Daoy (cell line): Measurements from ENCODE around the gene CSK. TPM values are rescaled to one million over a fixed set of nuclear protein-coding genes. Genes with fewer than 3 reads are reported as not detected.
"Not testable (repeated sequence)": the region's sequence is repeated elsewhere in the genome, so short reads cannot be mapped to it uniquely, and the experiment has no call there.

Source experiments
- DNase-seq: peaks from one replicate; pipeline ENCODE4 v3.0.0-alpha.2; 2015; ENCODE audit warnings: low read depth
- total RNA-seq: library from RNA; depleted of rRNA; stranded (reverse); fragments of >200 nt; shearing (Covaris generic); gene quantifications from 2 replicates; pipeline ENCODE4 v1.2.3, GENCODE V29; 2014; rRNA removed

Gene CSK
- total RNA-seq, result 26.9 and 31.4 TPM in 2 replicates

DNA sequence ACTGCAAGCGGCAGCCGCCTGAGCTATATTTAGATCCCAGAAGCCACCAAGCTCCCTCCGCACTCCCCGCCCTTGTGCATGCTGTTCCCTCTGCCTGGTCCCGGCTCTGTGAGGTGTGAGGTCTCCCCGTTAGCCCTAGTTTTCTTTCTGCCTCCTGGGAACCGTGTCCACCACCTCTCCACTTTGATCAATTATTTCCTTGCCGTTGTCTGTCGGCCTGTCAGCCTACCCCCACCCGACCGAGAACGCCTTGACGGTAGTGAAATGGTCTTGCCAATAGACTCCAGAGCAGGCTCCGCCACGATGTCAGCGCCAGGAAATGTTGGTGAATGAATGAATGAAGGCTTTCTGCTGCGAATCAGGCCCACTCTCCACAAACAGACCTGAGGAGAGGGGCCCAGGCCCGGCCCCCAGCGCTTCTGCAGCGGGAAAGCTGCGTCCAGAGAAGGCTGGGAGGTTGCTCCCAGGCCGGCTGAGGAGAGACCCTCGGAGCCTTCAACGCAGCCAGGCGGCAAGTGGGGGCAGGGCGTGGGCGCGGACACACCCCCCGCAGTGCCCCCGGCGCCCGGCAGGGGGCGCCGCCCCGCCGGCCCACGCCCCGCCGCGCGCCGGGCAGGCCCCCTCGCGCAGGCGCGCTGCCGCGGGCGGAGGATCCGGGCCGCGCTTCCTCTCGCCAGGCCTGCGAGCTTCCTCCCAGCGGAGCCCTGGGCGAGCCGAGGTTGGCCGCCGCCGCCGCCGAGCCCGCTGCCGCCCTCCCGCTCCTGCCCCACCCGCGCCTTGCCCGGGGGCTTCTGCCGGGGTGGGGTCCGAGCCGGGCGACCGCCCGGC, at the start of gene CSK:
Gene CSK (plus strand): TSS at position 650 of the 828 bp plus-strand sequence. CDS start 16,218 bp downstream, outside the sequence.
- peak; percentile 85 for DNase-seq

GRCh38 chr15:74732846-74733245, 49.0 kb upstream of the CSK start:
- DNase-seq, result no peak

- no peak for DNase-seq
Measured at GRCh38 chr15:74733269-74733668, 48.6 kb upstream of the CSK start.

- DNase-seq, result no peak
Measured at GRCh38 chr15:74735305-74735704, 46.6 kb upstream of the CSK start.

- not testable (repeated sequence) for DNase-seq
Measured at GRCh38 chr15:74738239-74738638, 43.6 kb upstream of the CSK start.

GRCh38 chr15:74742422-74742821, 39.5 kb upstream of the CSK start:
- DNase-seq, result no peak

GRCh38 chr15:74746389-74746788, 35.5 kb upstream of the CSK start:
- no peak for DNase-seq

DNA sequence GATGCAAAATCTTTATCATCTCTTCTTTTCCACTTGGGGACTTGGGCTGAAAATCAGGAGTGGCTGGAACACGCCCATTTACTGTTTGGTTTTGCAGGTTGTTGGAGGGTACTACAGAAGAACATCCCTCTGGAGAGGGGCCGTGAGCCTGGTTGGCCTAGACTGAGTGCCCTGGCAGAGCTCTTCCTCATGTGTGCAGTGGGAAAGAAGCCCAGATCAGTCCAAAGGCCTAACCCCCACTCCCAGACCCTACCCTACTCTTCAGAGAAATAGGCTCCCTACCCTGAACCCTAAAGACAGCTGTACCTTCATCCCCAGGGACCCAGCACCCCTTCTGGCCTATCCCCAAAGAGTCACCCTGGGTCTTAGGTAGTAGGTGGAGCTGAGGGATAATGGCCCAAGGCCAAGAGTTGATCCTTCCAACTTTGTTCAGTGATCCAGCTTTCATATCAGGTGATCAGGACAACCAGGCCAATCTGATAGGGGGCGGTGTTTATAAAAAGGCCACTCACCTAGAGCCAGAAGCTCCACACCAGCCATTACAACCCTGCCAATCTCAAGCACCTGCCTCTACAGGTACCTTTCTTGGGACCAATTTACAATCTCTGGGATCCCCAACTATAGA, 33.4 kb upstream of the CSK start, which contains the start of gene CYP1A2:
Gene CYP1A2 (plus strand): TSS at position 524 of the 625 bp plus-strand sequence. CDS start 894 bp downstream, outside the sequence.
- no peak for DNase-seq

- no peak for DNase-seq
Measured at GRCh38 chr15:74749832-74750231, 32.0 kb upstream of the CSK start.

- DNase-seq, result no peak
Measured at GRCh38 chr15:74750751-74751150, 31.1 kb upstream of the CSK start.

DNA sequence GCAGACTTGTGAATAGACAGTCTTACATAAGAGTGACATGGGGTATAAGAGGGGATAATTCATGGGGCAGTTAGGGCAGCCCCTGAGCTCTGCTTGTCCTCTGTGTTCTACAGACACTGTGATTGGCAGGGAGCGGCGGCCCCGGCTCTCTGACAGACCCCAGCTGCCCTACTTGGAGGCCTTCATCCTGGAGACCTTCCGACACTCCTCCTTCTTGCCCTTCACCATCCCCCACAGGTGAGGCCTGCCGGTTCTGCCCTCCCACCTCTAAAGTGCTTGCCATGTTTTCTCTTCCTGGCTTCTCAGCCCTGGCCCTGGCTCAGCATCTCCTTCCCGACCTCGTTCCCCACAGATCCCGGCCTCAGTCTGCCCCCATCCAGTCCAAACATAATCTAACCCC, 29.9 kb upstream of the CSK start:
- no peak for DNase-seq

DNA sequence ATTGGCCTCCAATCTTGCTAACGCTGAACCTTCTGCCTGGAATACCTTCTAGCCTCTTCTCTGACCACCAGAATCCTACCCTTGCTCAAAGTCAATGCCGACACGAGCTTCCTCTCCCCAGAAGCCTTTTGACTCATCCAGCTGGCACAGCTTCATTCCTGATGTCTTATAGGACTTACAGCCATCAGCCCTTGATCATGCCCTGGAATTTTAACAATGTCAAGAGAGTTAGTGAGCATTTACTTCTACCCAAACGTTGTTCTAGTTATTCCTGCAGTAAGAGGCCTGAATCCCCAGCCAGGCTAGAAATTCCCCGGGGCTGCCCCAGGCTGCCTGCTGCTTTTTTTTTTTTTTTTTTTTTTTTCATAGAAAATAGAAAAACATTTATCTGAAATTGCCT, 29.3 kb upstream of the CSK start:
- DNase-seq, result peak; percentile 49

DNA sequence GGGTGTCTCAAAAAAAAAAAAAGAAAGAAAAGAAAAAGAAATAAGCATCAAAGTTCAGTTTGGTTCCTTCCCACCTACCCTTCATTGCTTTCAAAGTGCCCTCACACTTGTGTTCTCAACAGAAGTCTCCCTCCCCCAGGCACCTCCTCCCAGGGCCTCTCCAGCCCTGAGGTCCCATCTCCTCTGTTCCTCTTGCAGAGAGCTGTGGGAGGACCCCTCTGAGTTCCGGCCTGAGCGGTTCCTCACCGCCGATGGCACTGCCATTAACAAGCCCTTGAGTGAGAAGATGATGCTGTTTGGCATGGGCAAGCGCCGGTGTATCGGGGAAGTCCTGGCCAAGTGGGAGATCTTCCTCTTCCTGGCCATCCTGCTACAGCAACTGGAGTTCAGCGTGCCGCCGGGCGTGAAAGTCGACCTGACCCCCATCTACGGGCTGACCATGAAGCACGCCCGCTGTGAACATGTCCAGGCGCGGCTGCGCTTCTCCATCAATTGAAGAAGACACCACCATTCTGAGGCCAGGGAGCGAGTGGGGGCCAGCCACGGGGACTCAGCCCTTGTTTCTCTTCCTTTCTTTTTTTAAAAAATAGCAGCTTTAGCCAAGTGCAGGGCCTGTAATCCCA, 27.2 kb upstream of the CSK start:
- DNase-seq, result no peak

- no peak for DNase-seq
Measured at GRCh38 chr15:74758736-74759135, 23.1 kb upstream of the CSK start.

DNA sequence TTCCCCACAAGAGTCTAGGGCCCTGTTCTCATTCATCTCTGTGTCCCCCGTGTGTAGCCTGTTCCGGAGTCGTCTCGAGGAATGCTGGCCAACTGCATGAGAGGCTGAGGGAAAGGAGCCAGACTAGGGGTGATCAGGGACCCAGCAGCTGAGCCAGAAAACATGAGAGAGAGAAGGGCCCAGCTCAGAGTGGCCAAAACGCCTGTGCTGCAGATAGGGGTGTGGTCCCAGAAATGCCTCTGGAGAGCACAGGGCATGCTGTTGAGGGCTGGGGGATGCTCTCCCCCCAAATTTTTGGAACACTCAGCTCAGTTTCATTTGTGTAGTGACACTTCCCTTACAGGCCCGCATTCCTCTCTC, 19.1 kb upstream of the CSK start:
- DNase-seq, result no peak

DNA sequence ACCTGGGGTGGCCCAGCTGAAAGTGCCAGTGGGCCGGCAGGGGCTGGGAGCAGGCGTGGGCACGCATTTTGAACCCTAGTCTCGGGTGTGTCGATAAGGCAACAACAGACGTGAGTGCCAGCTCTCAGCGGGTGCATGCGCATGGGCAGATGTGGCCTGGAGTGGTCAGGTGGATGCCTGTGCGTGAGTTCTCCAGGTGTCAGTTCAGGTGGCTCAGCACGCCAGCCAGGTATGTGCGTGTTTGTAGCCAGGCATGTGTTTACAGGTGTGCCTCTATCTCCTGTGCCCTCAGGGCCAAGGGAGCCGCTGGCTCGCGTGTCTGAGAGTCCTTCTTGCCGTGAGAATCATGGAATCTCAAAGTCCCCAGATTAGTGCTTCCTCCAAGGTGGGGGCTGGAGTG, 18.5 kb upstream of the CSK start:
- no peak for DNase-seq

DNA sequence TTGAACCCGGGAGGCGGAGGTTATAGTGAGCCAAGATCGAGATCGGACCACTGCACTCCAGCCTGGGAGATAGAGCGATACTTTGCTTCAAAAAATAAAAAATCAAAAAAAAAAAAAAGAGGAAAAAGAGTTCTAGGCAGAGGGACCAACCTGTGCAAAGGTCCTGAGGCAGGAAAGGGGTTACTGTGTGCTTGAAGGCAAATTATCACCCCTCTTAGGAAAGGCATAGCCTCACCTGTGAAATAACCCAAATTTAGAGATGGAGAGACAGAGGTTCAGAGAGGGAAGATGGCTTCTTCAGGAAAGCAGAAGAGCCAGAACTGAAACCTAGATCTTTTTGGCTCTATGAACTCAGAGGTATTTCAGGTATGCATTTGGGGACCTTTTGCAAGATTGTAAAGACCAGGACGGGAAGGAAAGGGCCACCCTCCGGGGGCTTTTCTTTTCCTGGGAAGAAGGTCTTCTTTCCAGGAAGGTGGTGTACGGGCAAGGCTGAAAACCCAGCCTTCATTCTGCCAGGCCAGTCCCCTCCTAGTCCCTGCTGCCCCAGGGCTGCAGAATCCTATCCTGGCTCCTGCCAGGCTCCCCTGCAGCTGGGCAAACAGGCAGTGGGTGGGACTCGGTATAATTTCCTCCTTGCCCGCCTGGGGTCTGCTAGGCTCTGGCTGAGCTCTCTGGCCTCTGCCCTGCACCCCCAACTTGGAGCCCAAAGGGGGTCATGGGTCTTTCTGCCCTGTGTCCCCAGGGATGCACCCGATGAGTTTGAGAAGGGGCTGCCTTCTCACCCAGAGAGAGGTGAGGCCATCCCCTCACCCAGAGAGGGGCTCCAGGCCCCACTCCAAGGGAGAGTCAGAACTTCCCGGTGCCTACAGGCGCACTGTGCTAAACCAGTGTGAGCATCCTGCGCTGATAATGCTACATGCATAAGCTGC, 14.4 kb upstream of the CSK start:
- no peak for DNase-seq

- no peak for DNase-seq
Measured at GRCh38 chr15:74768099-74768770, 13.6 kb upstream of the CSK start.

GRCh38 chr15:74768771-74769342, 13.0 kb upstream of the CSK start:
- peak; percentile 59 for DNase-seq

- no peak for DNase-seq
Measured at GRCh38 chr15:74769463-74770025, 12.3 kb upstream of the CSK start.
